ENCODE data around the gene UBP1.

GRCh38 chr3:33398410-33398809 lies 41.8 kb downstream of the UBP1 start:
- TF ChIP-seq CTCF (IDR thresholded peaks at IDR 0.05) (no peak), POLR2A (IDR thresholded peaks at IDR 0.05) (no peak)
